Upper lobe of right lung (tissue), 1 donor: ENCODE data around the gene FARP1. TPM values are rescaled to one million over a fixed set of nuclear protein-coding genes. Genes with fewer than 3 reads are reported as not detected.

ENCODE experiments used
- ATAC-seq: fragments of 200-7000 bp; cut with Tn5 transposase; one replicate; pipeline ENCODE4 v1.9.1; 2020; ENCODE audit warnings: mild to moderate bottlenecking, moderate library complexity
- DNase-seq: peaks from one replicate; pipeline ENCODE4 v3.0.0-alpha.2; 2020
- H3K27ac ChIP-seq: fragments of 200-600 bp; one replicate; pipeline ENCODE4 v1.8.0; 2022
- H3K27me3 ChIP-seq: fragments of 200-600 bp; one replicate; pipeline ENCODE4 v1.8.0; 2022; ENCODE audit warnings: mild to moderate bottlenecking
- H3K36me3 ChIP-seq: fragments of 200-600 bp; one replicate; pipeline ENCODE4 v1.8.0; 2022
- H3K4me1 ChIP-seq: fragments of 200-600 bp; one replicate; pipeline ENCODE4 v1.8.0; 2022
- H3K4me3 ChIP-seq: fragments of 200-600 bp; one replicate; pipeline ENCODE4 v1.8.0; 2022; ENCODE audit warnings: mild to moderate bottlenecking
- H3K9me3 ChIP-seq: fragments of 200-600 bp; one replicate; pipeline ENCODE4 v1.8.0; 2022
- CTCF ChIP-seq: fragments of 200-600 bp; IDR thresholded peaks from one replicate; pipeline ENCODE4 v1.8.0; 2022; ENCODE audit warnings: antibody characterized with exemption
- intact Hi-C: fragments of 100-400 bp; cut with DNase I; formaldehyde crosslinking; loops from one replicate; pipeline ENCODE4 v1.11.0; 2022
- total RNA-seq: library from RNA; stranded (reverse); fragmentation: NEBNext Ultra II Directional; extraction: Animal tissue kit (Norgen Biotek cat#: 25700); gene quantifications from one replicate; pipeline ENCODE4 v1.2.1, GENCODE V29; 2021
- donor health status: DM: no; HTN: yes; CAD: no; lungs with severe emphysema.

The FARP1 gene
- total RNA-seq, 1 donor from 2014 or later: 95.9 TPM

DNA sequence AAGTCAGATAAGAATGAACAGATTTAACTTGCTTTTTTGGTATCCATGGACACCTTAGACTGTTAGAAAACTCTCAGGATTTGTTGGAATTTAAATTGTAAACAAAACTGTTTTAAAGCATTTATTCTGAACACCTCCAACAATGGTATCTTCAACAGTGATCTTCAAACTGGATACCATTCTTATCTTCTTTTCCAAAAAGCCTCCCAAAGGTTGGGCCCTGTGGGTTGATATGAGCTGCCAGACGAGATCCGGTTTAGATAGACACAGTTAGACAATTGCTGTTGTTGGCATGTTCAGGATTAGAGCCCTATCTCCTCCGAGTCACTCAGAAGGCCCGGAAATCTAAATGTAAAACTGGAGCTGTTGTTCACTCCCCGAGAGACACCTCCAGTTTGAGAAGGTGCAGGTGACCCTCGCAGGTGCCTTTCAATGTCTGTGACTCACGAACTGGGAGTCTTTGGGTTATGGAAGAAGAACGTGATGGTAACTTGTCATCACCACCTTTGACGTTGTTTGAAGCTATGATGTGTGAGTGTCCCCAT, 177.7 kb downstream of the FARP1 start:
- no peak for TF ChIP-seq CTCF
- Histone ChIP-seq H3K4me3 (no peak overlapping the region), H3K9me3 (no peaks in the 10 kb centered on the region), H3K36me3 (no peaks in the 10 kb centered on the region), H3K27me3 (no peaks in the 10 kb centered on the region), H3K4me1 (peaks cover 2% of the 10 kb centered on the region), H3K27ac (no peak overlapping the region)
- ATAC-seq (no peak), DNase-seq (no peak)
- intact Hi-C loops: no loop called here

- H3K36me3 ChIP-seq: no peaks in the 10 kb centered on the region
- ATAC-seq: no peak
- intact Hi-C loops: no loop called here
These were observed 178.5 kb downstream of the FARP1 start for GRCh38 chr13:98321395-98321794.

DNA sequence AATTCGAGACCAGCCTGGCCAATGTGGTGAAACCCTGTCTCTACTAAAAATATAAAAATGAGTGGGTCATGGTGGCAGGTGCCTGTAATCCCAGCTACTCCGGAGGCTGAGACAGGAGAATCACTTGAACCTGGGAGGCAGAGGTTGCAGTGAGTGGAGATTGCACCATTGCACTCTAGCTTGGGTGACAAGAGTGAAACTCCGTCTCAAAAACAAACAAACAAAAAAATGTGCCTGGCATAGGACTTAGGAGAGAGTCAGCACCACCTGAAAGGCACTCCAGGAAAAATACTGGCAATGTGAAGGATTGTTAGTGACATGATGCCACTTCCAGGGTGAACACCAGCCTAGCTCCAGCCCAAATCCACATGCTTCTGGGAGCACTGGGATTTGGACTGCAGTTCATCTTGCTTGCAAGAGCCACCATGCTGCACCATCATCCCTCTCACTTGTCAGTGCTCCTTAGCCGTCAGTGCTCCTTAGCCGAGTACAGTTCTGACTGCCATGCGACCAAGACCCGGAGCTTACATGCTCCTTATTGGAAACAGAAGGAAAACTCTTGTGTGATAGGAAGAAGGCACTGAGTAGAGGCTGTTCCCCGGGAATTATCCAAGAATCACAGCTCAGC, 179.3 kb downstream of the FARP1 start:
- Histone ChIP-seq H3K27me3 (no peaks in the 10 kb centered on the region), H3K36me3 (no peaks in the 10 kb centered on the region), H3K27ac (no peak overlapping the region), H3K4me1 (peaks cover 2% of the 10 kb centered on the region), H3K9me3 (no peaks in the 10 kb centered on the region), H3K4me3 (no peak overlapping the region)
- ATAC-seq: peak; percentile 58
- TF ChIP-seq CTCF: no peak
- DNase-seq: no peak
- intact Hi-C loops: no loop called here

More at GRCh38 chr13:98321395-98321794, 178.5 kb downstream of the FARP1 start:
- H3K4me3 ChIP-seq: no peak overlapping the region
- TF ChIP-seq CTCF: no peak
- H3K4me1 ChIP-seq: no peaks in the 10 kb centered on the region
- H3K27ac ChIP-seq: no peak overlapping the region
- H3K27me3 ChIP-seq: no peaks in the 10 kb centered on the region
- H3K9me3 ChIP-seq: no peaks in the 10 kb centered on the region
- DNase-seq: no peak

GRCh38 chr13:98324105-98324504, 181.2 kb downstream of the FARP1 start:
- DNase-seq: no peak
- TF ChIP-seq CTCF: no peak
- H3K27me3 ChIP-seq: no peaks in the 10 kb centered on the region
- no peaks in the 10 kb centered on the region for H3K9me3 ChIP-seq
- no peak overlapping the region for H3K27ac ChIP-seq
- no peak overlapping the region for H3K4me3 ChIP-seq
- peaks cover 8% of the 10 kb centered on the region for H3K4me1 ChIP-seq
- ATAC-seq: no peak
- intact Hi-C loops: no loop called here
- no peaks in the 10 kb centered on the region for H3K36me3 ChIP-seq

- no peak overlapping the region for H3K4me3 ChIP-seq
- intact Hi-C loops: no loop called here
- no peaks in the 10 kb centered on the region for H3K36me3 ChIP-seq
- ATAC-seq: no peak
- no peak for TF ChIP-seq CTCF
- H3K9me3 ChIP-seq: no peaks in the 10 kb centered on the region
- H3K27me3 ChIP-seq: no peaks in the 10 kb centered on the region
- H3K4me1 ChIP-seq: peaks cover 8% of the 10 kb centered on the region
- H3K27ac ChIP-seq: no peak overlapping the region
- no peak for DNase-seq
These were observed 182.8 kb downstream of the FARP1 start for GRCh38 chr13:98325724-98326123.

DNA sequence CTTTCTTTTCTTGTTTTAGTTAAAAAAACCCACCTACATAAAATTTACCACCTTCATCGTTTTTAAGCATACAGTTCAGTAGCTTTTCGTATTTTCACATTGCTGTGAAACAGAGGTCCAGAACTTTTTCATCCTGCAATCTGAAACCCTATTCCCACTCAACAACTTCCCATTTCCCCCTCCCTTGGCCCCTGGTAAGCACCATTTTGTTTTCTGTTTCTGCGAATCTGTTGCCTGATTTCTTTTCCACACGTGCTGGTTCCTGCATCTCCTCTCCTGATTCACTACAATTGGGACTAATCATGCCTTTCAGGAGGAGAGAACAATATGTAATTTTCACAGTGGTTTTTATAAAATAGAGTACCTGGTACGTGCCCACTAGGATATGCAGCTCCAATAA, 183.4 kb downstream of the FARP1 start:
- no peaks in the 10 kb centered on the region for H3K27me3 ChIP-seq
- intact Hi-C loops: no loop called here

More for the DNA sequence above, 183.4 kb downstream of the FARP1 start:
- ATAC-seq (no peak), DNase-seq (no peak)
- H3K4me1 ChIP-seq: peaks cover 8% of the 10 kb centered on the region
- no peak overlapping the region for H3K4me3 ChIP-seq
- H3K27ac ChIP-seq: no peak overlapping the region
- no peak for TF ChIP-seq CTCF
- no peaks in the 10 kb centered on the region for H3K9me3 ChIP-seq
- H3K36me3 ChIP-seq: no peaks in the 10 kb centered on the region
